Endometrial microvascular endothelial cells (primary cell): Measurements from ENCODE around the gene REN. TPM values are rescaled to one million over a fixed set of nuclear protein-coding genes. Genes with fewer than 3 reads are reported as not detected.

Source experiments
- in situ Hi-C: cut with HindIII; loops from 2 replicates; pipeline ENCODE4 v1.10.0; 2017; ENCODE audit warnings: low sequenced_read_pairs, low pct_unique_long_range_greater_than_20kb; ENCODE audit errors: inconsistent ontology term
- total RNA-seq: library from RNA; depleted of rRNA; stranded (reverse); fragments of >200 nt; gene quantifications from one replicate; pipeline ENCODE4 v1.2.3, GENCODE V29; 2015; ENCODE audit errors: inconsistent ontology term

REN gene
- total RNA-seq, 1 donor from 2014 or later: not detected

GRCh38 chr1:204143276-204144041 is 22.7 kb downstream of the REN start:
- in situ Hi-C loops: loop anchor here (25.0 kb wide), 1 partner anchor 281 kb away; the partner anchor contains the start of gene SNRPE

DNA sequence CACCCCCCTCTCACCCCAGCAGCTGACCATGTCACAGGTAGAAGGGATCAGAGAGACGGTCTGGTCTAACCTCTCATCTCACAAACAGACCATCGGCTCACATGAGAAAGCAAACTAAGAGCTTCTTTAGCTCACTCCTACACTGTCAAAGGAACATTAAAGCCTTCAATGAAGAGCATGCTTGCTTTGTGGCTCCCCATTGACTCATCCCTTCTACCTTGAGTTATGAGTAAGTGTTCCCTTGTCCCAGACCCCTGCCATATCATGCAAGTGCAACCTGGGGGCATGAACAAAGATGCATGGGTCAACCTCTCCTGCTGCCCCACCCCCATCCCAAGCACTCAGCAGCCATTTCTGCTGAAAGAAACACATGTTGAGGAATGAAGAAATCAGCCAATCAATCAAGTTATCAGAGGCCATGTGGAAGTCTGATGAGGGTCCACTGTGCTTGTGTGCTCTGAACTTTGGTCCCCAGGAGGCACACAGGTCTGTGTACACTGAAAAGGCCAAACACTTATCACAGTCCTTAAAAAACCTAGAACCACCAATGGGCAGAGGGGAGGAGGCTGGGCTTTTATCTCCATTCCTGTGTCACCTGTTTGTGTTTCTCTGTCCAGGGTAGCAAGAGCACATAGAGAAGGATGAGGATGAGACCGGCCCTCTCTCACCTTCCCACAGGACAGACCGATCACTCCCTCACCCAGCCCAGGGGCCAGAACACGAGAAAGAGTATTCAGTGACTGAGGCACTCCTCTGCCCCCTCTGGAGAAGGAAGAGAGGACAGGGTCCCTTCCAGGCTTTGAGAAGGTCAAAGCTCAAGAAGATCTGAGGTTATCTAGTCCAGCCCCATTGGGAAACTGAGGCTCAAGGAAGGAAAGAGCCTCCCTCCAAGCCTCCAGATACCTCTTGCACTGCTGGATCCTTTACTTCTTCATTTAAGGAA is 23.8 kb downstream of the REN start:
- in situ Hi-C loops: loop anchor here (25.0 kb wide), 1 partner anchor 280 kb away; the partner anchor contains the start of gene SNRPE

GRCh38 chr1:204141131-204141530 is 25.0 kb downstream of the REN start:
- in situ Hi-C loops: loop anchor here (25.0 kb wide), 1 partner anchor 279 kb away; the partner anchor contains the start of gene SNRPE

- in situ Hi-C loops: loop anchor here (25.0 kb wide), 1 partner anchor 278 kb away; the partner anchor contains the start of gene SNRPE
Observed at GRCh38 chr1:204139952-204140351, 26.2 kb downstream of the REN start.

DNA sequence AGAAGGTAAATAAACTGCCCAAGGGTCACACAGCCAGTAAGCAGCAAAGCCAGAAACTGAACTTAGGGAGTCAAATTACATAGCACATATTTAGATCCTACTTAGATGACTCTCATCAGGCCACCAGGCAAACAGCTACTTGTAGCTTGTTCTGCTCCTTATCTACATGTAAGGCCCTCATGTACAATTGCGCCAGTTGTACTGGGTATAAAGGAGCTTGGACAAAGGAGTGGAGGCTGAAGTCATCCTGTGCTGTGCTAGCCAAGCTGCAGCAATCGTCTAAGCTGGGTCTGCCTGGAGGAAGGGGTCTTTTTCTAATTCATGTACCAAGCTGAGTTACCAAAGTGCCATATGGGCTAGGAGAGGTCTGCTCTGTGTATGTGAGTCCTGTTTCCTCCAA is 27.0 kb downstream of the REN start:
- in situ Hi-C loops: loop anchor here (25.0 kb wide), 1 partner anchor 277 kb away; the partner anchor contains the start of gene SNRPE

DNA sequence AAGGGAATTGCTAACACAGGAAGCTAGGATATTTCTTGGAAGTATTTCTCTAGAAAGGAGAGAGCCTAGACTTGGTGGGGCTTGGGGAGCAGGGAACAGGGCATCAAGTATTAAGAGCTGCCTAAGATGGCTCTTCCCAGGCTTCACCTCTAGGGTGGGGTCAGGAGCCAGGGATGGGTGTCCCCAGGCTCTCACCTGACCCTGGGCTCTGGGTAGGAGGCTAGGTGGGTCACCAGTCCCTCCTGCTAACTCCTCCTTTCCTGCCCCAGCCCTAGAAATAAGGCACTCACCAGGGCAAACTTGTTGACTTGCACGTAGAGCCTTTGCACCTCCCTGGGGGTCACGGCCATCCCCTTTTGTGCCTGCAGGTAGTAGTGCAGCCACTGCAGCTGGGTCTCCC is 29.3 kb downstream of the REN start:
- in situ Hi-C loops: loop anchor here (25.0 kb wide), 1 partner anchor 275 kb away; the partner anchor contains the start of gene SNRPE

DNA sequence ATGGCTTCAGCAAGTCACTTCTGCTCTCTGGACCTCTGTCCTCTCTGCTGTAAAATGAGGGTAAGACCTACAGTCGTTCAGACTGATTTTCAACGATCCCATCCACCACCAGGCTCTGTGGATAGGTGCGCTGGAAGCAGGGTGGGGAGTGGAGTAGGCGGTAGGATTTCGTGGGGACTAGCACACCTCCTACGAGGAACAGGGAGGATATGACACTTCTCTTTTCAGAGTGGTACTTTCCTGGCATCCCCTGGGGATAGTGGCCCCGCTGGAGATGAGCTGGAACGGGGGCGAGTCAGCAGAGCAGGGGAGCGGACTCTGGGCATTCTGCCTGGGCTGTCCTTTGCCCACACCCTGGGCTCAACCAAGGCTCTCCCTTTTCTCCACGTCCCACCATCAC is 32.0 kb downstream of the REN start:
- in situ Hi-C loops: loop anchor here (25.0 kb wide), 1 partner anchor 272 kb away; the partner anchor contains the start of gene SNRPE

DNA sequence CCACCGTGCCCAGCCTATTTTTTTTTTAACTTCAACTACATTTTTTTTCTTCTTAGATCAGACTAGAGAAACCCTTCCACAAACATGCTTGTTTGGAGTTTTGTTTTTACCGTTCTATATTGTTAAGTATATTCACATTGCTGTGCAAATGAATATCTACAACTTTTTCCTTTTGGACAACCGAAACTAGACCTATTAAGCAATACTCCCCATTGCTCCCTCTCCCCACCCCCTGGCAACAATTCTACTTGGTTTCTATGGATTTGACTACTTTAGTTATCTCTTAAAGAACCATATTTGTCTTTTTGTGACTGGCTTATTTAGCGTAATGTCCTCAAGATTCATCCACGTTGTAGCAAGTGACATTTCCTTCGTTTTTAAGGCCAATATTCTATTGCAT is 33.4 kb downstream of the REN start:
- in situ Hi-C loops: loop anchor here (25.0 kb wide), 1 partner anchor 270 kb away; the partner anchor contains the start of gene SNRPE

- in situ Hi-C loops: loop anchor here (25.0 kb wide), 1 partner anchor 270 kb away; the partner anchor contains the start of gene SNRPE
Observed at GRCh38 chr1:204131978-204132377, 34.2 kb downstream of the REN start.

DNA sequence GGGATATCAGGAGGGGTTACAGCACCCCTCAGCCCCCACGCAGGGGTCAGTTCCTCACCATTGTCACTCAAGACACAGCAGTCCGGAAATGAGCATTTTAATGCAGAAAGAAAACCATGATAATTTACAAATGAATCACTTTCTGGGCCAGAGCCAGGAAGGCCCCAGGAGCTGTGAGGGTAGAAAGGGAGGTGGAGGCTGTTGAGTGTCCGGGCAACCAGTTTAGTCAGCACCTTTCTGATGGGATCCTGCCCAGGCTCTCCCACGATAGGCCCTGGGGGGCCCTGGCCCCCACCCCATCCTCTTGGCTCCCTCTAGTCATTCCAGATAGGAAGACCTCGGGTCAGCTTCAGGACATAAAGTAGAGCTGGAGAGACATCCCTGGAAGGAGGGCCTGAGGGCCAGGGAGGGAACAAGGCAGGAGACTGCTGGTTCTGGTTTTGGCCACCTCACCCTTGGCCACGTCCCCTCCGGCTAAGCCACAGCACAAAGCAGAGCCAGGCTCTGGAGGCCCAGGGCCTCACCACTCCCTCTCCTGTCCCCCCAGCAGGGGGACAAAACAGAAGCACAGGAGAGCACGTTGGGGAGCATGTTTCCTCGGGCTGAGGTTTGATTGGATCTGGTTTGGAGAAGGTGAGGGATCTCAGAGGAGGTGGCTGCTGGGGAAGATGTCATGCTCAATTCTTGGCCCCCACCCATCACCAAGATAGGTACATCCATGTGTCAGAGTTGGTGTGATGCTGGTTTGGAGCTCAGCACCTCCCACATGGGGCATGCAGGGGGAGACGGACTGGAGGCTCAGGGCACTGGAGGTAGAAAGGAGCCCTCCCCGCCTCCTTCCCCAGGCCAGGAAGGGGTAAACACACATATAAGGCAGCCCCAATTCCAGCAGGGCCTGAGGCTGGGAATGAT is 34.9 kb downstream of the REN start:
- in situ Hi-C loops: loop anchor here (25.0 kb wide), 1 partner anchor 269 kb away; the partner anchor contains the start of gene SNRPE

DNA sequence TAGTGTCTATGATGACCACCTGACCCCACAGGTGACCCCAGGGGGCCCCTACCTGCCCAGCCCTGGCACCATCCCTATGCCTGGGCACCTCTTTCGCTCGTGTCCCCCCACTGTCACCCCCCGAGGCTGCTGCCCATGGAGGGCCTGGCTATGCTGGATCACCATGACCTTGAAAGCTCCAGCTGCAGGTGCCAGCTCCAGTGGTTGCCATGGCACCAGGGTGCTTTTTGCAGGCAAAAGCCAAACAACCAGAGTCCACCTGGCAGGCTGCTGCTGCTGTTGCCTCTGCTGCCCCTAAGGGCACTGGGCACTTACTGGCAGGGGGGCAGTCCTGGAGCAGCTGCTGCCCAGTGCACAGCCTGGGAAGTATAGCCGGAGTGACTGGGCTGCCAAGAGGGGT is 36.0 kb downstream of the REN start:
- in situ Hi-C loops: loop anchor here (25.0 kb wide), 1 partner anchor 268 kb away; the partner anchor contains the start of gene SNRPE

GRCh38 chr1:204128964-204129896 is 36.9 kb downstream of the REN start:
- in situ Hi-C loops: loop anchor here (25.0 kb wide), 1 partner anchor 267 kb away; the partner anchor contains the start of gene SNRPE

- in situ Hi-C loops: loop anchor here (25.0 kb wide), 1 partner anchor 266 kb away; the partner anchor contains the start of gene SNRPE
Observed at GRCh38 chr1:204128464-204128963, 37.6 kb downstream of the REN start.

GRCh38 chr1:204127597-204128242 is 38.4 kb downstream of the REN start:
- in situ Hi-C loops: loop anchor here (25.0 kb wide), 1 partner anchor 265 kb away; the partner anchor contains the start of gene SNRPE

DNA sequence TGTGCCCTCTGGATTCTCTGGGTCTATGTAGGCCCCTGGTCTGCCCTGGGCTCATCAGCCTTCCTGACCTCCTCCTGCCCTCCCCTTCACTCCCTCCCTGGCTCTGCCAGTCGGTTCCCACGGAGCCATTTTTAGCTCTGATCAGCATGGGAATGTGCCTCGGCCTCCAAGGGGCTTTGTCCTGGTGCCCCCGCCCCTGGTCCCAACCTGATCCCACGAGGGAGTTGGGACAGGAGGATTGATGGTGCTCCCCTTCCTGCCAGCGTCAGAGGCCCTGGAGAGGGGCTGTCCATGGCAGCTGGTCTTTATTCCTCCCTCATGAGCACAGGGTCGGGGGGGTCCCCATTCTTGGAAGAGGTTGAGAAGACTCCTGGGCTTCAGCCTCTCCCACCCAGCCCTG is 39.2 kb downstream of the REN start:
- in situ Hi-C loops: loop anchor here (25.0 kb wide), 1 partner anchor 265 kb away; the partner anchor contains the start of gene SNRPE

DNA sequence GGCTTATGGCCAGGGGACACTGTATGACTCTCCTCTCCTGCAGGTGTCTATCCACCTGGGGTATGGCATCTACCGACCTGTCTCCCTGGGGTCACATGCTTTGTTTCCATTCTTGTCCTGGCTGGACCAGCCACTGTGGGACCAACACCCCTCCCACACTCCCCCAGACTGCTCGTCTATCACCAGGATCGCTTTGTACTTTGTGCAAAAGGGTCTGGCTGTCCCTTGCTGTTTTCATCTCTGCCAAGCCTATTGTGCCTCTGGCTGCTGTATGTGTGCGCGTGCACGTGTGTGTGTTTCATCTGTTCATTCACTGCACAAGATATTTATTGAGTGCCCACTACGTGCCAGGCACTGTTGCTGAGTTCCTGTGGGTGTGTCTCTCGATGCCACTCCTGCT is 39.8 kb downstream of the REN start:
- in situ Hi-C loops: loop anchor here (25.0 kb wide), 1 partner anchor 264 kb away; the partner anchor contains the start of gene SNRPE
